H9 (cell line): ENCODE results near the gene PPIL6. TPM values are rescaled to one million over a fixed set of nuclear protein-coding genes. Genes with fewer than 3 reads are reported as not detected.

Source experiments
- DNase-seq: peaks from one replicate; pipeline ENCODE4 v3.0.0-alpha.2; 2017
- H2AFZ ChIP-seq: one replicate; pipeline ENCODE4 v1.6.1; 2013; ENCODE audit warnings: mild to moderate bottlenecking, low read length, control low read depth, moderate library complexity
- H2AK5ac ChIP-seq: 2 replicates; pipeline ENCODE4 v1.6.1; 2013; ENCODE audit warnings: low read length, control low read depth, mixed read lengths; ENCODE audit not compliant: insufficient read length
- H2BK120ac ChIP-seq: one replicate; pipeline ENCODE4 v1.6.1; 2013; ENCODE audit warnings: low read depth, mild to moderate bottlenecking, low read length, control low read depth, inconsistent platforms; ENCODE audit not compliant: poor library complexity, severe bottlenecking
- H2BK12ac ChIP-seq: 2 replicates; pipeline ENCODE4 v1.6.1; 2013; ENCODE audit warnings: low read length, control low read depth, mixed read lengths, low read depth; ENCODE audit not compliant: insufficient read length
- H2BK15ac ChIP-seq: 2 replicates; pipeline ENCODE4 v1.6.1; 2013; ENCODE audit warnings: low read depth, low read length, control low read depth
- H2BK20ac ChIP-seq: one replicate; pipeline ENCODE4 v1.6.1; 2013; ENCODE audit warnings: low read depth, mild to moderate bottlenecking, low read length, control low read depth, inconsistent platforms; ENCODE audit not compliant: poor library complexity, severe bottlenecking
- H2BK5ac ChIP-seq: 2 replicates; pipeline ENCODE4 v1.6.1; 2013; ENCODE audit warnings: low read length, control low read depth, mixed read lengths; ENCODE audit not compliant: insufficient read length
- H3K14ac ChIP-seq: 2 replicates; pipeline ENCODE4 v1.6.1; 2013; ENCODE audit warnings: low read length, control low read depth; ENCODE audit not compliant: insufficient read depth
- H3K18ac ChIP-seq: 2 replicates; pipeline ENCODE4 v1.6.1; 2013; ENCODE audit warnings: low read depth, mild to moderate bottlenecking, mixed read lengths, low read length, control low read depth; ENCODE audit not compliant: insufficient read length
- H3K23ac ChIP-seq: 2 replicates; pipeline ENCODE4 v1.6.1; 2013; ENCODE audit warnings: low read length, control low read depth, mixed read lengths, low read depth; ENCODE audit not compliant: insufficient read length
- H3K23me2 ChIP-seq: 2 replicates; pipeline ENCODE4 v1.6.1; 2013; ENCODE audit warnings: low read depth, mild to moderate bottlenecking, mixed read lengths, low read length, control low read depth; ENCODE audit not compliant: insufficient read length, poor library complexity, severe bottlenecking
- H3K27ac ChIP-seq: 2 replicates; pipeline ENCODE4 v1.5.1; 2013; ENCODE audit warnings: low read length, control low read depth, mixed read lengths, low read depth; ENCODE audit not compliant: insufficient read length
- H3K27me3 ChIP-seq: 2 replicates; pipeline ENCODE4 v1.6.1; 2013; ENCODE audit warnings: low read length, control low read depth, inconsistent platforms; ENCODE audit not compliant: insufficient read depth
- H3K4ac ChIP-seq: 2 replicates; pipeline ENCODE4 v1.6.1; 2013; ENCODE audit warnings: low read depth, mild to moderate bottlenecking, control low read depth, inconsistent platforms, low read length, moderate library complexity
- H3K4me1 ChIP-seq: 2 replicates; pipeline ENCODE4 v1.6.1; 2013; ENCODE audit warnings: low read length, control low read depth, inconsistent platforms; ENCODE audit not compliant: insufficient read depth
- H3K4me2 ChIP-seq: 2 replicates; pipeline ENCODE4 v1.6.1; 2013; ENCODE audit warnings: low read length, control low read depth, mixed read lengths; ENCODE audit not compliant: insufficient read length, insufficient read depth
- H3K56ac ChIP-seq: 2 replicates; pipeline ENCODE4 v1.6.1; 2013; ENCODE audit warnings: low read depth, mild to moderate bottlenecking, mixed read lengths, low read length, control low read depth; ENCODE audit not compliant: insufficient read length
- H3K79me1 ChIP-seq: 2 replicates; pipeline ENCODE4 v1.6.1; 2013; ENCODE audit warnings: low read depth, mild to moderate bottlenecking, moderate library complexity, low read length, control low read depth, inconsistent platforms; ENCODE audit not compliant: insufficient read depth, poor library complexity, severe bottlenecking
- H3K79me2 ChIP-seq: 2 replicates; pipeline ENCODE4 v1.6.1; 2013; ENCODE audit warnings: low read length, control low read depth, inconsistent platforms; ENCODE audit not compliant: insufficient read depth
- H3K9ac ChIP-seq: 2 replicates; pipeline ENCODE4 v1.6.1; 2013; ENCODE audit warnings: low read length, control low read depth, mixed read lengths; ENCODE audit not compliant: insufficient read length; ENCODE audit errors: extremely low read depth
- H3K9me3 ChIP-seq: one replicate; pipeline ENCODE4 v1.6.1; 2013; ENCODE audit warnings: low read depth, low read length, inconsistent platforms; ENCODE audit not compliant: control insufficient read depth
- H3T11ph ChIP-seq: one replicate; pipeline ENCODE4 v1.6.1; 2013; ENCODE audit warnings: mild to moderate bottlenecking, low read length, control low read depth, inconsistent platforms
- H4K20me1 ChIP-seq: one replicate; pipeline ENCODE4 v1.6.1; 2013; ENCODE audit not compliant: control insufficient read depth, insufficient read length, insufficient read depth
- H4K5ac ChIP-seq: 2 replicates; pipeline ENCODE4 v1.6.1; 2013; ENCODE audit warnings: low read depth, mild to moderate bottlenecking, mixed read lengths, low read length, control low read depth; ENCODE audit not compliant: insufficient read length
- H4K8ac ChIP-seq: replicated peaks from 2 replicates; pipeline ENCODE4 v1.6.1; 2013; ENCODE audit warnings: low read length, control low read depth, mixed read lengths, low read depth; ENCODE audit not compliant: insufficient read length
- H4K91ac ChIP-seq: 2 replicates; pipeline ENCODE4 v1.6.1; 2013; ENCODE audit warnings: low read depth, mild to moderate bottlenecking, moderate library complexity, mixed read lengths, low read length, control low read depth; ENCODE audit not compliant: insufficient read length
- H3K27ac Mint-ChIP-seq, 3 experiments: 2 replicates in 2 of 3; 3 replicates in 1 of 3; pipeline ENCODE4 v1.8.0; 2020 to 2021; ENCODE audit warnings: mixed read lengths in 3 of 3, mild to moderate bottlenecking in 1 of 3, moderate library complexity in 1 of 3
- H3K27me3 Mint-ChIP-seq: 2 replicates; pipeline ENCODE4 v1.8.0; 2021; ENCODE audit warnings: low read depth, mild to moderate bottlenecking, moderate library complexity, mixed read lengths
- H3K36me3 Mint-ChIP-seq, 3 experiments: 2 replicates in 2 of 3; 3 replicates in 1 of 3; pipeline ENCODE4 v1.8.0; 2020 to 2021; ENCODE audit warnings: low read depth in 3 of 3, mixed read lengths in 3 of 3; ENCODE audit not compliant: insufficient read depth in 1 of 3
- H3K4me1 Mint-ChIP-seq, 2 experiments: 2 replicates each; pipeline ENCODE4 v1.8.0; 2020; ENCODE audit warnings: mixed read lengths in 2 of 2
- H3K4me3 Mint-ChIP-seq, 2 experiments: 2 replicates in 1 of 2; 3 replicates in 1 of 2; pipeline ENCODE4 v1.8.0; 2020 to 2021; ENCODE audit warnings: mild to moderate bottlenecking in 2 of 2, mixed read lengths in 2 of 2, moderate library complexity in 1 of 2
- H3K9me3 Mint-ChIP-seq, 2 experiments: 2 replicates in 1 of 2; 3 replicates in 1 of 2; pipeline ENCODE4 v1.8.0; 2020; ENCODE audit warnings: mild to moderate bottlenecking in 2 of 2, mixed read lengths in 2 of 2, moderate library complexity in 1 of 2
- WGBS: extraction: QIAGEN DNeasy Blood & Tissue Kit; methylation state at CpG from one replicate; pipeline ENCODE4 v1.1.7; 2013; ENCODE audit warnings: missing lambda C conversion rate, low lambda C conversion rate, mixed read lengths; ENCODE audit not compliant: insufficient read length; ENCODE audit errors: extremely low coverage; 5-methylcytosine and 5-hydroxymethylcytosine counted together
- total RNA-seq: library from RNA; stranded (reverse); gene quantifications from 2 replicates; pipeline ENCODE4 v1.2.1, GENCODE V29; 2021
- TF ChIP-seq, protein P1 (sequence below): fragments of 200-600 bp; sonication (generic); conservative IDR thresholded peaks from 3 replicates; pipeline ENCODE4 v1.8.0; 2021; ENCODE audit warnings: antibody characterized with exemption, mild to moderate bottlenecking

Gene PPIL6
- total RNA-seq, 1 experiment from 2014 or later = 1.0 TPM

DNA sequence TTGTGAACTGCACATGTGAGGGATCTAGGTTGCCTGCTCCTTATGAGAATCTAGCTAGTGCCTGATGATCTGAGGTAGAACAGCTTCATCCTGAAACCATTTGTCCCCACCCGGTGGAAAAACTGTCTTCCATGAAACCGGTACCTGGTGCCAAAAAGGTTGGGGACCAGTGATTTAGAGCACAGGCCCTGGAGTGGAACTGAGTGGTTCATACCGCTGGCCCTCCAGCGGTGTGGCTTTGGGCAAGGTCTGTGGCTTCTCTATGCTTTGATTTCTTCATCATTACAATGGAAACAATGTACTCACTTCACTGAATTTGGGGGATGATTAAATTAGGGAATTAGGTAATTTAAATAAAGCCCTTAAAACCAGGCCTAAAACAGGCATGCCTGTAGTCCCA is 94.4 kb downstream of the PPIL6 start:
- Histone ChIP-seq H2AFZ (no peak overlapping the region), H2BK5ac (no peak overlapping the region), H4K20me1 (no peaks in the 10 kb centered on the region), H3K4me2 (no peak overlapping the region), H3K4me1 (no peaks in the 10 kb centered on the region), H3K56ac (no peak overlapping the region), H3K27me3 (no peaks in the 10 kb centered on the region), H3K23me2 (no peaks in the 10 kb centered on the region), H2BK15ac (no peak overlapping the region), H4K91ac (no peak overlapping the region), H3K23ac (no peak overlapping the region), H2BK120ac (no peak overlapping the region), H4K8ac (no peak overlapping the region), H3K9me3 (no peaks in the 10 kb centered on the region), H2AK5ac (no peak overlapping the region), H2BK20ac (no peak overlapping the region), H3K4ac (no peak overlapping the region), H3K9ac (no peak overlapping the region), H3K14ac (no peak overlapping the region), H3K79me1 (no peaks in the 10 kb centered on the region), H2BK12ac (no peak overlapping the region), H3T11ph (no peak overlapping the region), H3K18ac (no peak overlapping the region), H4K5ac (no peak overlapping the region), H3K27ac (no peak overlapping the region), H3K79me2 (no peaks in the 10 kb centered on the region)
- DNase-seq = no peak
- peaks cover 5 to 9% of the 10 kb centered on the region in 2 experiments for H3K4me1 Mint-ChIP-seq
- H3K27me3 Mint-ChIP-seq = no peaks in the 10 kb centered on the region
- WGBS = no CpG with 5 or more reads among the region's 4 CpGs
- peak overlapping the region in 1 of 3 experiments; percentile 55; a peak in 2 of 7 replicates for H3K27ac Mint-ChIP-seq
- H3K36me3 Mint-ChIP-seq = no peaks in the 10 kb centered on the region; a peak in 1 of 7 replicates
- TF ChIP-seq, protein P1, sequence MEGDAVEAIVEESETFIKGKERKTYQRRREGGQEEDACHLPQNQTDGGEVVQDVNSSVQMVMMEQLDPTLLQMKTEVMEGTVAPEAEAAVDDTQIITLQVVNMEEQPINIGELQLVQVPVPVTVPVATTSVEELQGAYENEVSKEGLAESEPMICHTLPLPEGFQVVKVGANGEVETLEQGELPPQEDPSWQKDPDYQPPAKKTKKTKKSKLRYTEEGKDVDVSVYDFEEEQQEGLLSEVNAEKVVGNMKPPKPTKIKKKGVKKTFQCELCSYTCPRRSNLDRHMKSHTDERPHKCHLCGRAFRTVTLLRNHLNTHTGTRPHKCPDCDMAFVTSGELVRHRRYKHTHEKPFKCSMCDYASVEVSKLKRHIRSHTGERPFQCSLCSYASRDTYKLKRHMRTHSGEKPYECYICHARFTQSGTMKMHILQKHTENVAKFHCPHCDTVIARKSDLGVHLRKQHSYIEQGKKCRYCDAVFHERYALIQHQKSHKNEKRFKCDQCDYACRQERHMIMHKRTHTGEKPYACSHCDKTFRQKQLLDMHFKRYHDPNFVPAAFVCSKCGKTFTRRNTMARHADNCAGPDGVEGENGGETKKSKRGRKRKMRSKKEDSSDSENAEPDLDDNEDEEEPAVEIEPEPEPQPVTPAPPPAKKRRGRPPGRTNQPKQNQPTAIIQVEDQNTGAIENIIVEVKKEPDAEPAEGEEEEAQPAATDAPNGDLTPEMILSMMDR = no peak
- H3K9me3 Mint-ChIP-seq = no peaks in the 10 kb centered on the region
- H3K4me3 Mint-ChIP-seq = no peak overlapping the region
